Adrenal gland (tissue), 5 donors: ENCODE results near the gene ENTHD1.

Experiments
- POLR2A ChIP-seq, 2 donors: fragments of 450-650 bp; IDR thresholded peaks; one replicate each; pipeline ENCODE4 v1.6.1; 2017; ENCODE audit warnings: antibody characterized with exemption in 2 of 2, mild to moderate bottlenecking in 2 of 2, moderate library complexity in 1 of 2
- TF ChIP-seq, protein P1 (sequence below), 6 experiments: fragments of 450-650 bp in 4 of 6; fragments of 200-600 bp in 2 of 6; sonication (generic) in 1 of 6; IDR thresholded peaks; 1 replicate in 5 of 6; 2 replicates in 1 of 6; pipeline versions ENCODE4 v1.5.1 to v1.8.0; 2016 to 2021; ENCODE audit warnings: antibody characterized with exemption in 6 of 6, mild to moderate bottlenecking in 2 of 6, moderate library complexity in 1 of 6
- donor health status: DM: no; HTN: no; CAD: no.

DNA sequence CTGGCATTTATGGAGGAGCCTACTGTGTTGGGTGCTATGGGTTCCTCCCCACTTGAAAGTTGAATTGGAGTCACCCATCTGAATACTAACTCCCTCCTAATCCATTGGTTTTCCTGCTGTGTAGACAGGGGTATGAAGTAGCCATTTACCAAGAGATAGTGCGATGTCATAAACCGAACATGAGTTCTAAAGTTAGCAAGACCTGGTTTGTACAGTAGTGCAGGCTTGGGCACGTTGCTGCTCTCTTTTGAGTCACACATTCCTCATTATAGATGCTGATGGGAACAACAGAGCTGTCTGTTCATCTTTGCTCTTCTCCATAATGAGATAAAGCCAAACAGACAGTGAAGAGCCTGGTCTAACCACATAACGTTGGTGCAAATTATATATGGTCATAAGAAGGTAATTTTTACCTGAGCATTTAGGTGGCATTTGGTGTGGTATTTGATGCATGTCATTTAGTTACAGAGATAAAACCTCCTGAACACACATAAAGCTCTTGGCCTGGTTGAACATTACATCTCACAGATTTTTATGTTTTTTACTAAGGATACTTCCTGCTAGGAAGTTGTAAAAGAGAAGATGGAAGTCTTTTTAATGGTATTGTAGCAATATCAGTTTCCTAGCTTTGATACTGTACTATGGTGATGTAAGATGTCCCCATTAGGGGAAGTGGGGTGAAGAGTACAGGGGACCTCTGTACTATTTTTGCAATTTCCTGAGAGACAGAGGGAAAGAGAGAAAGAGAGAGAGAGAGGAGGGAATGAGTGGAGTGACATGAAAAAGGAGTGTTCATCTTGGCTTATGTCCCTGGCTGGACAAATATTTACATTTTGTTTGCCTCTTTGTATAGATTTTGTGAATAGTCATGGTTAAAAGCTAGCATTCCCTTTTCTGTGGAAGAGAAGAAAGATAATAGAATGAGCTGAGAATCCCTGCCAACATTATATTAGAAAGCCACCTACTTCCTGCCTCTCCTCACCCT lies 35.3 kb upstream of the ENTHD1 start:
- TF ChIP-seq, protein P1, sequence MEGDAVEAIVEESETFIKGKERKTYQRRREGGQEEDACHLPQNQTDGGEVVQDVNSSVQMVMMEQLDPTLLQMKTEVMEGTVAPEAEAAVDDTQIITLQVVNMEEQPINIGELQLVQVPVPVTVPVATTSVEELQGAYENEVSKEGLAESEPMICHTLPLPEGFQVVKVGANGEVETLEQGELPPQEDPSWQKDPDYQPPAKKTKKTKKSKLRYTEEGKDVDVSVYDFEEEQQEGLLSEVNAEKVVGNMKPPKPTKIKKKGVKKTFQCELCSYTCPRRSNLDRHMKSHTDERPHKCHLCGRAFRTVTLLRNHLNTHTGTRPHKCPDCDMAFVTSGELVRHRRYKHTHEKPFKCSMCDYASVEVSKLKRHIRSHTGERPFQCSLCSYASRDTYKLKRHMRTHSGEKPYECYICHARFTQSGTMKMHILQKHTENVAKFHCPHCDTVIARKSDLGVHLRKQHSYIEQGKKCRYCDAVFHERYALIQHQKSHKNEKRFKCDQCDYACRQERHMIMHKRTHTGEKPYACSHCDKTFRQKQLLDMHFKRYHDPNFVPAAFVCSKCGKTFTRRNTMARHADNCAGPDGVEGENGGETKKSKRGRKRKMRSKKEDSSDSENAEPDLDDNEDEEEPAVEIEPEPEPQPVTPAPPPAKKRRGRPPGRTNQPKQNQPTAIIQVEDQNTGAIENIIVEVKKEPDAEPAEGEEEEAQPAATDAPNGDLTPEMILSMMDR (IDR thresholded peaks at IDR 0.05): no peak
- no peak for TF ChIP-seq POLR2A (IDR thresholded peaks at IDR 0.05)
